Measurements from ENCODE around the gene ZNF700.
"Not testable (repeated sequence)": the region's sequence is repeated elsewhere in the genome, so short reads cannot be mapped to it uniquely, and the experiment has no call there.

ZNF700 gene

DNA sequence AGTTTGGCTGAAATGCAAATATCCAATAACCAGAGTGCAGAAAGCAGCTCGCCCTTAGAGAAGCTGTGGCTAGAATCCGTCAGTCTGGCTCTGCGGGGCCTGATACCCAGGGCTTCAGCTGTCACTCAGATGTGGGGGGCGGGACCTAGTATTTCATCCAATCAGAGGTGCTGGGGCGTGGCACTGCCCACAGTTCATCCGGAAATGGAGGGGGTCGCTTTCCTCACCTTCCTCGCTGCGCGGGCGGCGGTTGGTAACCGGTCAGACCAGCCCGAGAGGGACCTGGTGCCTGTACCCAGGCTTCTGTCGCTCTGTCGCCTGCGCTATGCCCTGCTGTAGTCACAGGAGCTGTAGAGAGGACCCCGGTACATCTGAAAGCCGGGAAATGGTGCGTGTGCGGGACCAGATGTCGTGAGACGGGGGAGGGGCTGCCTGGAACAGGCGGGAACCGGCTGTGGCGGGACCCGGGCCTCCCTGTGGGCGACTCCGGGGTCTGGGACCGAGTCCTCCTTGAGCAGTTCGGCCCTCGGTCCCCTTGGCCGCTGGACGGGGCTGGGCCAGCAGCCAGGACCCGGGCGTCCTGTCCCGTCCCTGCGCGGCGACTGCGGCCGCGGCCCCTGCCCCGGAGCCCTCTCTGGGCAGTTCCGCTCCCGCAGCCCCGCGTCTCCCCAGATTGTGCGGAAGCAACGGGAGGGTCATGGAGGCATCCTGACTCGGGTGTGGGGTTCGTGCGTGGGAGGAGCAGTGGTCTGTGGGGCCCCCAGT lies at the start of gene ZNF700:
Gene ZNF700 (plus strand): TSS at position 222 of the 765 bp plus-strand sequence. CDS start 104 bp downstream, at position 326.
- peak; percentile 80 for DNase-seq (ENCODE audit: low read depth)

DNA sequence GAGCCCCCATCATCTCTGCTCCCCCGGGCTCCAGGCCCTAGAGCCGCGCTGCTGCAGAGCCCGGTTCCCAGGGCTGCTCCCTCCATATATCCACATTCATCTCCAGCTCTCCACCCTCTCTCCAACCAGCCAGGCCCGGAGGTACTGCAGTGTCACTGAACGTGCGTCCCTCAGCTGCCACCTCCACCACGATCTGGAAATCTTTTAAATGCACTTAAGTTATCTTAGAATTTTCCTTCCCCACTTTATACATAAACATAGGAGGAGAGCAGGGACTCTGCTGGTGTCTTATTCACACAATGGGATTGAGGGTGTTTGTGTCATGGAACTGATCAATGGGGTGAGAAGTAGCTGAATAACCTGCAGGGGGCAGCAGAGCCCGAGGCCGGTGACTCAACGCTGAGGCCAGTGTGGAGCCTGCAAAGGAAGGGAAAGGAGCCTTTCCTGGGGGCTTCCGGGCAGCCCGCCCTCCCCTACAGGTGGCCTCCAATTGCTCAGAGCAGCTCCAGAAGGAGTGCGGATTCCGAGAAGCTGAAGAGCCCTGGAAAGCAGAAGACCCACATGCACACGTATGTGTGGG lies 45.1 kb upstream of the ZNF700 start:
- DNase-seq (ENCODE audit: low read depth): not testable (repeated sequence)

DNA sequence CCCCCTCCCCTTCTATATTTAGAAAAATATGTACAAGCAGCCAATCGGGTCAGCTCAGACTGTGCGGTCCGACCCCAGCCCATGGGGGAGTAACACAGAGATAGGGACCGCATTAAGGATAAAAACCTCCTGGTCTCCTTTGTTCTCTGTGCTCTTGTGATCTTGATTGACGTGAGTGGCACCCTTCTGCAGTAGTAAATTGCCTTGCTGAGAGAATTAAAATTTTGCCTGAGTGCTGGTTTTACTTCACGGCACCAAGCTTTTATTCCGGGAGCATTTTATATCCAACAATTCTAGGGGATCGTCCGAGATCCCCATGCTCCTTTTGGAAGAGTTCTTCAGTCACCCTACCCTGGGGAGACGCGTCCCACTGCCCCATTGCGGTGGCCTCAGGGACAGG lies 44.3 kb upstream of the ZNF700 start:
- no peak for DNase-seq (ENCODE audit: low read depth)

DNA sequence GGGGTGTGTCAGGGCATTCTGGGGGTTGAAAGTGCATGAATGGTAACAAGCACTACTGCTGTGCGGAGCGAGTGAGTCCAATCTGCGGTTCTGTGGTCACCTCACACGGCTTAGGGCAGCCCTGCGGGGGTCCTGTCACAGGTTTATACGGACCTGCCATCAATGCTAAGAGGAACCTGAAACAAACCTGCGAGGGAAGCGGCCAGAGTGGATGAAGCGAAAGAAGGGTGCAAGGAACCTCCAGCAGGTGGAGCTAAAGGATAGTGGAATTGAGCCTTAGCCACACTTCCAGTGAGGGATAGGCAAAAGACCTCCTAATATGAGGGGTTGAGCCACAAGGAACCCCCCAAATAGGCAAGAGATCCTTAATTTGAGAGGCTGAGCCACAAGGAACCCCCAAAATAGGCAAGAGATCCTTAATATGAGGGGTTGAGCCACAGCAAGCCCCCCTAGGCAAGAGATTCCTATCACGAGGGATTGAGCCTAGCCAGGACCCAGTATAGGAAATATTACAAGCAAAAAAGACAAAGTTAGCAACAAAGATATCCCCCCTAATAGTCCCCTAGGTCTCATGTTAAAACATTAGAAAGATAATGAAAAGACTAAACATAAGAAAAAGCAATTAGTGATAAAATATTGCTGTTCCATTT lies 43.6 kb upstream of the ZNF700 start:
- DNase-seq (ENCODE audit: low read depth): peak; percentile 20

DNA sequence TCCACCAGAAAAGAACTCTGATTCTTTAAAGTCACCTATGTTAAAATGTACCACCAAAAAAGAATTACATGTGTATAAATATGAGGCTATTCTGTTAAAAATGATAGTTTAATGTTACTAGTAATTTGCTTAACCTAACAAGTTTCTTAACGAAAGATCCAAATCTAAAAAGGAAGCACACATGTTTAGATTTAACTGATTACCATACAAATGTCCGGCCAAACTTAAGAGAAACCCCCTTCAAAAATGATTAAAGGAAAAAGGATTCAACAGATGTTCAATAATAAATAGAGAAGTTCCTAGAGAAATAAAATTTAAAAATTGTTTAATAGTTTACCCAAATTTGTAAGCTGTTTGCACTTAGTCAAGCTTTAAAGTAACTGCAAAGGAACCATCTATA lies 42.3 kb upstream of the ZNF700 start:
- DNase-seq (ENCODE audit: low read depth): no peak

DNA sequence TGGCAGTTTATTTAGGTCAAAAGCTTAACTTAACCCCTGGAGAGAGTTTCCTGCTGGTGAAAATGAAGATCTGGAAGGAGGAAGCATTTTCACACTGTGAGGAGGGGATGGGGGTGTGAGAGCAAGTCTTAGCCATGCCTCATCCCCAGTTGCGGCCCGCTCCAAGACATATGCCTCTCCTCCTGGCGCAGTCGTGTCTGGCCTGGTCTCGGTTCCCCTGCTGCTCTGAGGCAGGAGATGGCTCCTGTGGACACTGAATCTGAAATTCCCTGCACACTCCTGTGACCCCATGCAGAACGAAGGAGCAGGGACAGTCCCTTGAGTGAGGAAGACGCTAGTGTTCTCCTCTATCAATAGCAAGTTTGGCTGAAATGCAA lies 37.7 kb upstream of the ZNF700 start:
- no peak for DNase-seq (ENCODE audit: low read depth)

DNA sequence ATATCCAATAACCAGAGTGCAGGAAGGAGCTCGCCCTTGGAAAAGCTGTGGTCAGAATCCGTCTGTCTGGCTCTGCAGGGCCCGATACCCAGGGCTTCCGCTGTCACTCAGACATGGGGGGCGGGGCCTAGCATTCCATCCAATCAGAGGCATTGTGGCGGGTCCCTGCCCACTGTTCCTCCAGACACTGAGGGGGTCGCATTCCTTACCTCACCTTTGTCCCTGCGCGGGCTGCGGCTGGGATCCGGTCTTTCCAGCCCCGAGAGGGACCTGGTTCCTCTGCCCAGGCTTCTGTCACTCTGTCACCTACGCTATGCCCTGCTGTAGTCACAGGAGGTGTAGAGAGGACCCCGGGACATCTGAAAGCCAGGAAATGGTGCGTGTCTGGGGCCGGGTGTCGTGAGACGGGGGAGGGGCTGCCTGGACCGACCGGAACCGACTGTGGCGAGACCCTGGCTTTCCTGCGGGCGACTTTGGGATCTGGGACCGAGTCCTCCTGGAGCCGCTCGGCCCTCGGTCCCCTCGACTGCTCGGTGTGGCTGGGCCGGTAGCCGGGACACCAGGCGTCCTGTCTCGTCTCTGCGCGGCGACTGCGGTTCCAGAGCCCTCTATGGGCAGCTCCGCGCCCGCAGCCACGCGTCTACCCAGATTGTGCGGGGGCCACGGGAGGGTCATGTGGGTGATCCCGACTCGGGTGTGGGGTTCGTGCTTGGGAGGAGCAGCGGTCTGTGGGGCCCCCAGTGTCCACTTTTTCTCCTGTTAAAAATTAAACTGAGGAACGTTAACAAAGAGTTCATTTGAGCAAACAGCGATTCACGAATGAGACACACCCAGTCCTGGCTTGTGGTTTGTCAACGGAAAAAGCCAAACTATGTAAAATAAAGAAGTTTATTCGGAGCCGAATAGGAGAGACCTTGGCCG lies 37.0 kb upstream of the ZNF700 start, which contains the start of gene ZNF69:
Gene ZNF69 (plus strand): TSS at position 172 of the 921 bp plus-strand sequence. CDS start 142 bp downstream, at position 314.
- DNase-seq (ENCODE audit: low read depth): peak; percentile 44

DNA sequence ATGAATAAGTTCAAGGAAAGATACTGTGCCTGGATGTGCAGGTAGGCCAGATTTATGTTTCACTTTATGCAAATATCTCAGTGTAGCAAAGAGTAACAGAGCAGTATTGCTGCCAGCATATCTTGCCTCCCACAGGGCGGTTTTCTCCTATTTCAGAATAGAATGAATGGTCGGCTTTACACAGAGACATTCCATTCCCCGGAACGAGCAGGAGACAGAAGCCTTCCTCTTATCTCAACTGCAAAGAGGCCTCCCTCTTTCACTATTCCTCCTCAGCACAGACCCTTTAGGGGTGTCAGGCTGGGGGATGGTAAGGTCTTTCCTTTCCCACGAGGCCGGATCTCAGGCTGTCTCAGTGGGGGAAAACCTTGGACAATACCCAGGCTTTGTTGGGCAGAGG lies 35.0 kb upstream of the ZNF700 start:
- DNase-seq (ENCODE audit: low read depth): not testable (repeated sequence)

DNA sequence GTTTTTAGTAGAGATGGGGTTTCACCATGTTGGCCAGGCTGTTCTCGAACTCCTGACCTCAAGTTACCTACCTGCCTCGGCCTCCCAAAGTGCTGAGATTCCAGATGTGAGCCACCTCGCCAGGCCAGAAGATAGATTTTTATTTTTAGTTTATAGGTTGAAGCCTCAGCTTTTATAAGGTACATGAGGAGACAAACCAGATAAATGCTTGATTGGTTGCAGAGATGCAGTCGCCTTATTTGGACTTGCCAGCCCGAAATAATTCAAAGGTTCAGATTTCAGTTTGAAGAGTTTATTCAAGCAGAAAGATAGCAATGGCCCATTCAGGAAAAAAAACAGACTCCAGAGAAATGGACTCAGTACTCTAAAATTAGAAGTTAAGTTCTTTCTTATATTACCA lies 34.3 kb upstream of the ZNF700 start:
- no peak for DNase-seq (ENCODE audit: low read depth)

DNA sequence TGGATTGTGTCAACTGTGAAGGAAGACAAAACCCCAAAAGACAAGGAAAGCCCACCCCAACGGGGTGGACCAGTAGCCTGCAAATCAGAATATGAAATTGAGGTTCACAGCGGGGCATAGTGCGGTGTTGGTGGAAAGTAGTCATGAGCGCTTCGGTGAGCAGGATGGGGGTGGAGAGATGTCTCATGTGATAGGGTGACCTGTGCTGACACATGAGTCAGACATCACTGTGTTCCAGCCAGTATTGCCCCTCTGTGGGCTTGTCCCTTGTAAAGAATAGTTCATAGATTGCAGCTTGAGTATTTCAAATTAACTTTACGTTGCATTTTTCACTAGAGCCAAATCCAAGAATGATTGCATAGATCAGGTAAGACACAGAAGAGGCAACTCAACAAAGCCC lies 30.1 kb upstream of the ZNF700 start:
- no peak for DNase-seq (ENCODE audit: low read depth)

DNA sequence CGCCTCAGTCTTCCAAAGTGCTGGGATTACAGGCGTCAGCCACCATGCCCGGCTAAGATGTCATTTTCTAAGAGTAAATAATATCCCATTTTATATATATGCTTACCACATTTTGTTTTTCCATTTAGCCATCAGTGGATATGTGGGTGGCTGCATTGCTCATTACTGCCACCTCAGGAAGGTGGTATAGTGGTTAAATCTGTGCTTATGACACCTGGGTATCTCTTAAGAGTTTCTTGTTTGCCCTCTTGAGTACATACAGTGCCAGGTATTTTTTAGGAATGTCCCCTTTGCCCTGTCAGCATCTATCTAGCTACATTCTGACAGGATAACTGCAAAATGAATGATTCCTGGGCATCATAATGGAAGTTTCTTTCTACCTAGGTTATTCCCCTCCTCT lies 22.7 kb upstream of the ZNF700 start:
- no peak for DNase-seq (ENCODE audit: low read depth)

DNA sequence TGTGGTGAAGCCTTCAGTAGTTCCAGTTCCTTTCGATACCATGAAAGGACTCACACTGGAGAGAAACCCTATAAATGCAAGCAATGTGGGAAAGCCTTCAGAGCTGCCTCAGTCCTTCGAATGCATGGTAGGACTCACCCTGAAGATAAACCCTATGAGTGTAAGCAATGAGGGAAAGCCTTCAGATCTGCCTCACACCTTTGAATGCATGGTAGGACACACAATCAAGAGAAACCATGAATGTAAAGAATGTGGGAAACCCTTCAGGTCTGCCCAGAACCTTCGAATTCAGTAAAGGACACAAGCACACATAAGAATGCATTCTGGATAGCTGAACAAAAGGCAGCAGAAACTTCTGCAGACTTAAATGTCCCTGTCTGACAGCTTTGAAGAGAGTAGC lies 19.0 kb upstream of the ZNF700 start:
- DNase-seq (ENCODE audit: low read depth): no peak

DNA sequence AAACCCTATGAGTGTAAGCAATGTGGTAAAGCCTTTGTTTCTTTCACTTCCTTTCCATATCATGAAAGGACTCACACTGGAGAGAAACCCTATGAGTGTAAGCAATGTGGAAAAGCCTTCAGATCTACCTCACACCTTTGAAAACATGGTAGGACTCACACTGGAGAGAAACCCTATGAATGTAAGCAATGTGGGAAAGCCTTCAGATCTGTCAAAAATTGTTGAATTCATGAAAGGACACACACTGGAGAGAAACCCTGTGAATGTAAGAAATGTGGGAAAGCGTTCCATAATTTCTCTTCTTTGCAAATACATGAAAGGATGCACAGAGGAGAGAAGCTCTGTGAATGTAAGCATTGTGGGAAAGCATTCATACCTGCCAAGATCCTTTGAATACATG lies 13.0 kb upstream of the ZNF700 start:
- not testable (repeated sequence) for DNase-seq (ENCODE audit: low read depth)

DNA sequence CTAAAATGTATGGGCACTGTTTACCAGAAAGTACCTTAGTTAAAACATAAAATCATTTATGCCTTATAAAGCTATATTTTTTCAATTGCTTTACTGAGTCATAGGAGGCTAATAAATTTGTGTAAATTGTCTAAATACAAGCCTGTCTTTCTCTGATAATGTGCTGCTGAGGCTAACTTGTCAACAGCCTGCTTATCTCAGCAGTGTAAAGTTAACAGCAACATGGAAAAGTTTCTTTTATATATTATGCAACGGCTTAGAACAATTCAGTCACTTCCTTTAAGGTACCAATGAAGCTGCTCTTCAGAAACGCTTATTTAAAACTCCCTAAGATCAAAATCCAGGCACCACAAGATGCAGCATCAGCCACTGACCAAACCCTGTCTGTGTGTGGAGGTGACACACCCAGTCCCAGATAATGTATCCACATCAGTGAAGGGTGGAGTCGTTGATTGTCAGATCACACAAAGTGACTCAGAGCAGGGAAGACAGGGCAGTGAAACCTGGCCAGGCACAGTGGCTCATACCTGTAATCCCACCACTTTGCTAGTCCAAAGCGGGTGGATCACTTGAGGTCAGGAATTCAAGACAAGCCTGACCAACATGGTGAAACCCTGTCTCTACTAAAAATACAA lies 10.4 kb upstream of the ZNF700 start:
- not testable (repeated sequence) for DNase-seq (ENCODE audit: low read depth)

DNA sequence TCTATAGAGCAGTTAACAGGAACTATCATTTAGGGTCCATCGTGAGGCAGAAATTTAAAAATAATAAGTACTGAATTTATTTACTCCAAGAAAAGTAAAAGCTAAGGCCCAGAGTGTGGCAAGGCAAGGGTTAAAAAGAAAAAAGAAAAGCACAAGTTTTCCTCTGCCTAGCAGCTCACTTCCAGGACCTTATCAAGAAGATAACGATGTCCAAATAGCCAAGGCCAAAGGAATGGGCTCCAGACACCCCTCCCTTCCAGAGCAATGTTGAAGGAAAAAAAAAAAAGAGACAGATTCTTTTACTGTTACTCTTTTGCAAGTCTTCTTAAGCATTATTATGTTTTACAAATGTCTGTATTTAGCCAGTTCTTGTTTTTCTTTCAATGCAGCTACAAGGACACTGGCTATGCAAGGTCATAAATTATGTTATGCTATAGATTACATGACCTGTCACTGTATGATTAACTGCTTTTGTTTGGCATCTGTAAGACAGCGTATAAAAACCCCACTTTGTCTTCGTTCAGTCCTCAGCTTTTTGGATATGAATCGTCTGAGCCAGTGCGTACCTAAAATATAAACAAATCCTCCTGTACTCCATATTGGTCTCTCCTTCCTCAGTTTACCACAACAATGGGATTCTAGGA lies 2.9 kb upstream of the ZNF700 start:
- no peak for DNase-seq (ENCODE audit: low read depth)

DNA sequence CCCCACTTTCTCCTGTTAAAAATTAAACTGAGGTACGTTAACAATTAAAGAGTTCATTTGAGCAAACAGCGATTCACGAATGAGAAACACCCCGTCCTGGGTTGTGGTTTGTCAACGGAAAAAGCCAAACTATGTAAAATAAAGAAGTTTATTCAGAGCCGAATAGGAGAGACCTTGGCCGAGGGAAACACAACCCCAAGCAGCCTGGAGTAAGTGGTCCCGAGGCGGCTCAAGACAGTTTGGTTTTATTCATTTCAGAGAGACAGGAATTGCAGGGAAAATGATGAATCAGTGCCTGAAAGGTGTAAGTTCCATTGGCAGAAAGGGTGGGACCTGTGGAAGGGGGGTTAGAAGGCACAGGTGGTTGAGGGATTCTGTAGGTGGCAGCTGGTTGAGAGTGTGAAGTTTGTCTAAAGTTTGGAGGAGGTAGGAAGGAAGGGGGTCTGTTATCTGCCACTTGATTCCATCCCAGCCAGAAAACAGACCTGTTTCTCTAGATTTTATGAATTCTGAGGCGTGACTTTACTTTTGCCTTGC lies 812 bp downstream of the ZNF700 start:
- not testable (repeated sequence) for DNase-seq (ENCODE audit: low read depth)

DNA sequence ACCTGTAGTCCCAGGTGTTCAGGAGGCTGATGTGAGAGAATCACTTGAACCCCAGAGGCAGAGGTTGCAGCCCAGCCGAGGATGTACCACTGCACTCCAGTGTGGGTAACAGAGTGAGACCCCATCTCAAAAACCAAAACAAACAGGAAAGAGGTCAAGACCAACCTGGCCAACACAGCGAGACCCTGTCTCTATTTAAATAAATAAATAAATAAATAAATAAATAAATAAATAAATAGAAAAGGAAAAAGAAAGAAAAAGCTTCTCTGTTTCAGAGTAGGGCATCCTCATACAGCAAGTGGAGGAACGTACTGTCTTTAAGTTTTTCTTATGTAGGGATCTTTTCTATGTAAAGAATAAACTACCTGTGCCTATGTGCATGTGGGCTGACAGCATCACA lies 2.3 kb downstream of the ZNF700 start:
- DNase-seq (ENCODE audit: low read depth): no peak

DNA sequence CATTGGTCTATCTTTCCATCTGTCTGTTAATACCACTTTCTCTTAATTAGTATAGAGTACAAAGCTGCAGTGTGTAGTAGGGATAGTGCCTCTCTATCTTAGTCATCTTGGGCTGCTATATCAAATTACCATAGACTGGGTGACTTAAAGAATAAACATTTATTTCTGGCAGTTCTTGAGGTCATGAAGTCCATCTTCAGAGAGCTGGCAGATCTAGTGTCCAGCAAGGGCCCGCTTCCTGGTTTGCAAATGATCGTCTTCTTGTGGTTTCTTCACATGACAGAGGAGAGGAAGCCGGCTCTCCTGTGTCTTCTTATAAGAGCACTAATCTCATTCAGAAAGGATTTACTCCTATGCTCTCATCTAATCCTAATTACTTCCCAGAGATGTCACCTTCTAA lies 6.1 kb downstream of the ZNF700 start:
- DNase-seq (ENCODE audit: low read depth): no peak

DNA sequence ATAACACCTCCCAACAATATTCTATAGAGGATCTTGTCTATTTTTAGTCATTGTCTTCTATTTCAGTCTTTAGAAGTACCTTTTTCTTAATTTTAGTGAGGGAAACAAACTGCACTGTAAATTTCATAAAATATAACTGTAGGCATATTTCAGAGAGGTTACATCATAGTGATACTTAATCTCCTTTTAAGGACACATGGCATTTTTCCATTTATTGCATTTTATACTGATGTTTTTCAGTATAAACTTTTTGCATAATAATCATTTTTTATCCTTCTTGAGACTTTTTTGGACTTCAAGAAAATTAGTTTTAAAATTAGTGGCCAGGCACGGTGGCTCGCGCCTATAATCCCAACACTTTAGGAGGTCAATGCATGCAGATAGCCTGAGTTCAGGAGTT lies 6.6 kb downstream of the ZNF700 start:
- DNase-seq (ENCODE audit: low read depth): no peak

DNA sequence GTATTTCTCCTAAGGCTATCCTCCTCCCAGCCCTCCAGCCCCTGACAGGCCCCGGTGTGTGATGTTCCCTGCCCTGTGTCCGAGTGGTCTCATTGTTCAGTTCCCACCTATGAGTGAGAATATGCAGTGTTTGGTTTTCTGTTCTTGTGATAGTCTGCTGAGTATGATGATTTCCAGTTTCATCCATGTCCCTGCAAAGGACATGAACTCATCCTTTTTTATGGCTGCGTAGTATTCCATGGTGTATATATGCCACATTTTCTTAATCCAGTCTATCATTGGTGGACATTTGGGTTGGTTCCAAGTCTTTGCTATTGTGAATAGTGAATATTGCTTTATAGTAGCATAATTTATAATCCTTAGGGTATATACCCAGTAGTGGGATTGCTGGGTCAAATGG lies 10.9 kb downstream of the ZNF700 start:
- not testable (repeated sequence) for DNase-seq (ENCODE audit: low read depth)

DNA sequence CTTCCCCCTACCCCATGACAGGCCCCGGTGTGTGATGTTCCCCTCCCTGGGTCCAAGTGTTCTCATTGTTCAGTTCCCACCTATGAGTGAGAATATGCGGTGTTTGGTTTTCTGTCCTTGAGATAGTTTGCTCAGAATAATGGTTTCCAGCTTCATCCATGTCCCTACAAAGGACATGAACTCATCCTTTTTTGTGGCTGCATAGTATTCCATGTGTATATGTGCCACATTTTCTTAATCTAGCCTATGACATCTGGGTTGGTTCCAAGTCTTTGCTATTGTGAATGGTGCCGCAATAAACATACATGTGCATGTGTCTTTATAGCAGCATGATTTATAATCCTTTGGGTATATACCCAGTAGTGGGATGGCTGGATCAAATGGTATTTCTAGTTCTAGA lies 13.5 kb downstream of the ZNF700 start:
- not testable (repeated sequence) for DNase-seq (ENCODE audit: low read depth)
